Activated T-cell treated with anti-CD3 and anti-CD28 coated beads for 1 hour (primary cell): ENCODE results near the gene PTCD1.
"Not testable (repeated sequence)": the region's sequence is repeated elsewhere in the genome, so short reads cannot be mapped to it uniquely, and the experiment has no call there.

ENCODE experiments used
- DNase-seq: peaks from one replicate; pipeline ENCODE4 v3.0.0-alpha.2; 2020; ENCODE audit warnings: low read depth

Gene PTCD1

GRCh38 chr7:99407872-99408378, 30.7 kb downstream of the PTCD1 start:
- no peak for DNase-seq

- DNase-seq, result no peak
These were observed 32.0 kb downstream of the PTCD1 start for GRCh38 chr7:99406557-99406956.

- DNase-seq, result no peak
These were observed 33.6 kb downstream of the PTCD1 start for GRCh38 chr7:99404977-99405320.

DNA sequence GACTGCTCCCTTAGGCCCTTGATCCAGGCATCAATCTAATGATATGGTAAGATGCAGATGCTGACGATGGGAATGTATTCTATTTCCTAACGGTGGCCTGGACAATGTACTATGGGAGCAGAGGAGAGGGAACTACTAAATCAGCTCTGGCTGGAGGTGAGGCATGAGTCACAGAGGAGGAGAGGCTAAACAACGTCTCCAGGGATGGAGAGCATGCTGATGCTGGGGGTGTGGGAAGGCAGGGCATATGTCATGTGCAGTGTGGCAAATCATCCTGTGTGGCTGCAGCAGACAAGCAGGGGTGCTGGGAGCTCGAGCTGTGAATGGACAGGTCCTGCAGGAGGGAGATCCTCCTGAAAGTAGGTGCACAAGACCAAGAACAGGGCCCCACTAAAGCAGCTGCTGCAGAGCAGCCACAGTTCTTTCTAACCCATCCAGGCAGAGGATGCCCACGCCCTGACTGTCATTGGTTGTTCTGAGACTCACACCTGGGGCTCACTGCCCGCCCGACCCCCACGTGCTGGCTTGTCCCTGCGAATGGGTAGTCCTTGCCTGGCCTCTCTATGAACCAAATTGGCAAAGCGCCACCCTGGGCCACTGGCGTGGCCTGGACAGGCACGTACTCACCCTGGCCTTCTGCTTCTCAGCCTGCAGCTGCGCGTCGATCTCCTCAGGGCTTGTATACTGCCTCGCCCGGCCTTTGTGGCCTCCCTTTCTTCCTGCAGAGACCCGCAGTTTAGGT, 34.2 kb downstream of the PTCD1 start:
- no peak for DNase-seq

- no peak for DNase-seq
These were observed 34.8 kb downstream of the PTCD1 start for GRCh38 chr7:99403764-99404163.

DNA sequence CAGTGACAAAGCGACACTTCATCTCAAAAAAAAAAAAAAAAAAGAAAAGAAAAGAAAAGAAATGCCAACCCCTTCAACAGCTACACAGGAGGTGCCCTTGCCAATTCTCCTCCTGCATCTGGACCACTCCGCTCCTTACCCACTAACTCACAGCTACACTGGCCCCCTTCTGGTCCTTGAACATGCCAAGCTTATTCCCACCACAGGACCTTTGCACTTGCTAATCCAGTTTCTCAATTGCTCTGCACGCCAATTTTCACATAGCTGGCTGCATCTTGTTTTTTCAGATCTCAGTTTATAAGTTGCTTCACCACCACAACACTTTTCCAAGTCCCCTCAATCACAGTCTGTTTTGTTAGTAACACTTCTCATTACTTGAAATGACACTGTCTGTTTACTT, 35.7 kb downstream of the PTCD1 start:
- DNase-seq, result no peak

GRCh38 chr7:99399597-99399996, 39.0 kb downstream of the PTCD1 start:
- no peak for DNase-seq

- no peak for DNase-seq
These were observed 39.6 kb downstream of the PTCD1 start for GRCh38 chr7:99398891-99399445.

- DNase-seq, result no peak
These were observed 41.2 kb downstream of the PTCD1 start for GRCh38 chr7:99397297-99397983.

DNA sequence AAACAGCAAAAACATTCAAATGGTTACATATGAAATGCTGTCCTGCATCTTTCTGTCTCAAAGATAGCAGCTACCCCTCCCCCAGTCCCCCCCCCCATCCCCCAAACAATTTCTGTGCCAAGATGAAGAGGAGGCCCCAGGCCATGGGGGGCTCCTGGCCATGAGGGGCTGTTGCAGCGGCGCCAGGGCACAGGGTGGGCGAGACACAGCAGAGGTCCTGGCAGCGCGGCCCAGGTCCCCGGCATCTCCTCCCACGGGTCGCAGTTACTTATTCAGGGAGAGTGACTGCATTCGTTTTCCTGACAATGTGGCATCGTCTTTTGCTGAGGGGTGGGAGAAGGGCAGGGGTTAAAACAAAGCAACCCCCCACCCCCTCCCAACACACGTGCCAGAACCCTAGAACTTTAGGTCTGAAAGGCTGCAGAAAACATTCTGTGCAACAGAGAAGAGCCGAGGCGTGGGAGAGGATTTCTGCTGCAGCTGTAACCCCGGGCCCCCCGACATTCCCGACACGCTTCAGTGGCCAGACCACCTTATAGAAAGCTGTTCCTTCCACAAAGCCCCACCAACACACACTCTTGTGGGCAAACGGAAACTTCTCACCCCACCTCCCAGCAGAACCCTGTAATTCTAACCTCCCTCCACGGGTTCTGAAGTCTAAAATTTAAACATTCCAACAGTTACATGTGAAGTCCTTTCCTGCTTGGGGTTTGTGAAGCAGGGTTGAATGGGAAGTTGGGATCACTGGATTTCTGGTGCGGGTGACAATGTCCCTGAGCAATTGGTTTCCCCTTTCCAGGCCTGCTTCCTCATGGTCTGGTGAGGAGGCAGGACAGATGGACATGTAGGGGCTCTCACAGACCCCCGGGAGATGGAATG, 41.9 kb downstream of the PTCD1 start:
- no peak for DNase-seq

DNA sequence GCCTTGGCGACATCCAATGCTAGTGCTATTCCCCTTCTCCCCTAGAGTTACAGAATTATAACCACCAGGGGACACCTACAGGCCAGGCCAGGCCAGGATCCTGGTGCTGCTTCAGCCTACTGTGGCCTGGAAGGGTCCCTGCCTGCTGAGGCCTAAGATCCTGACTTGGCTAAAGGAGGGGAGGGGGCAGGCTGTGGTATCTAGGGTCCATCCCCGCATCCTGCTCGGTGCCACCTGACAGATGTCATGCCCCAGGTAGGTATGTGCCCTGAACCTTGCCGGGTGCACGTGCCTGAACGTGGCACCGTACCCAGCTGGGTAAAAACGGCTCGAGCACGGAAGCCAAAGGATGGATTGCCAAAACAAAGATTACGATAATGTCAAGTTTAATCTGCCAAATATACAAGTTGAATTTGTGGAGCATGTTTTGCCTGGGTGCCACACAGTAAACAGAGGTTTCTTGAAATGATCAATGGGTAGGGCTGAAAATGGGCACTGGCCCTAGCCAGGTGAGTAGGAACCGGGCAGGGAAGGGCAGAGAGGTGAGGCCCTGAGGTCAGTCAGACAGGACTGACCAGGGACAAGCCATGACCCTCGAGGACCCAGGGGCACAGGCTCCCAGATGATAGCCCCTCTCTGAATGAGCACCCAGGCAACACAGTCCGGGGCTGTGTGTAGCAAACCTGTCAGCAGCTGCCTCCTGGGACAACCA, 42.8 kb downstream of the PTCD1 start:
- DNase-seq, result no peak

DNA sequence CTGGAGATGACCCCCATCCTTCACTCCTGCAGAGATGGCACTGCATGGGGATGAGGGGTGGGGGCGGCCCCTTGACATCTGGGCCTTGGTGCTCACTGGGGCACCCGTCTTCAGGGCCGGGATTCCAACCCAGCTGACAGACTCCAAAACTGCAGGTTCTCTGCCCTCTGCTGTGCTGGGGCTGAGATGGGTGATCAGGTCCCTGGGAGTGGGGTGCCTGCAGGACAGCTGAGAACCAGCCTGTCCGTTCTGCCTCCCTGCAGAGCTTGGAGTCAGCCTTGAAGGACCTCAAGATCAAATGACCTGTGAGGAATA, 44.5 kb downstream of the PTCD1 start:
- no peak for DNase-seq

DNA sequence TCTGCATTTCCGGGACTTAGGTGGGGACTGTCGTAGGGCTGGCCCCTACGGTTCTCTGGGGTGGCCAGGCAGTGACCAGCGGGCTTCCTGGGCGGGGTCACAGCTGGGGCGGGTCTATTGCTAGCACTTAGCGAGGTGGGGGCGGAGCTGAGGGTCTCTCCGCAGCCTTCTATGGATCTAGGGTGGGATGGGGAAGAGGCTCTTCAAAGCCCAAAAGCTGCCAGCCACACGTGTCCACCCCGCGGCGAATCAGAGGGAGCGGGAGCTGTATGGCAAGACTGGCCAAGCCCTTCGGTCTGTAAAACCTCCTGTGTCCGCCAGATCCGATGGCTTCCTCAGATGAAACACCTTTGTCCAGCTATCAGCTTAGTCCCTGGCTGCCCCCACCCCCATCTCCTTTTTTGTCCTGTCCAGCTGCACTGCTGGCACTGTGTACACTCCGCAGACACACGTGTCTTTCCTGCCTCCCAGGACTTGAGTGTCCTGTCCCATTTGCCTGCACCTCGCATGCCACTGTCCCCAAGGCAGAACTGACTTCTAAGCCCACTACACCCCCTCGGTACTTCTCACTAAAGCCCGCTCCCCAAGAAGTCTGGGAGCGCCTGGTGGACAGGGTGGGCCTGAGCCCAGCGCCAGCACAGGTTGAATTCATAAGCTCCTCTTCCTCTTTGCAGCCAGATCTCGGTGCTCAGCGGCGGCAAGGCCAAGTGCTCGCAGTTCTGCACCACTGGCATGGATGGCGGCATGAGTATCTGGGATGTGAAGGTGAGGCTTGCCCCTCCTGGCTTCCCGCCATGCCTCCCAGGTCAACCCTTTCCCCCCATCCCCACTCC, 45.0 kb downstream of the PTCD1 start:
- DNase-seq, result no peak

- peak; percentile 68 for DNase-seq
These were observed 45.8 kb downstream of the PTCD1 start for GRCh38 chr7:99392659-99393354.

GRCh38 chr7:99392046-99392445, 46.6 kb downstream of the PTCD1 start:
- DNase-seq, result no peak

GRCh38 chr7:99390941-99391602, 47.5 kb downstream of the PTCD1 start:
- DNase-seq, result no peak

GRCh38 chr7:99389772-99390171, 48.8 kb downstream of the PTCD1 start:
- DNase-seq, result no peak

GRCh38 chr7:99387912-99388311, 50.7 kb downstream of the PTCD1 start:
- DNase-seq, result no peak

DNA sequence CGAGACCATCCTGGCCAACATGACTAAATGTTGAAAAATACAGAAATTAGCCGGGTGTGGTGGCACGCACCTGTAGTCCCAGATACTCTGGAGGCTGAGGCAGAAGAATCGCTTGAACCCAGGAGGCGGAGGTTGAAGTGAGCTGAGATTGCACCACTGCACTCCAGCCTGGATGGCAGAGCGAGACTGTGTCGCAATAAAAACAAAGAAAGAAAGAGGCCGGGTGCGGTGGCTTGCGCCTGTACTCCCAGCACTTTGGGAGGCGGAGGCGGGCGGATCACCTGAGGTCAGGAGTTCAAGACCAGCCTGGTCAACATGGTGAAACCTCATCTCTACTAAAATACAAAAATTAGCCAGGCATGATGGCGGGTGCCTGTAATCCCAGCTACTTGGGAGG, 51.4 kb downstream of the PTCD1 start:
- not testable (repeated sequence) for DNase-seq
